Measurements from ENCODE around the gene KLHL10. TPM values are rescaled to one million over a fixed set of nuclear protein-coding genes. Genes with fewer than 3 reads are reported as not detected.

The KLHL10 gene
- total RNA-seq, 2 experiments from 2014 or later: not detected

DNA sequence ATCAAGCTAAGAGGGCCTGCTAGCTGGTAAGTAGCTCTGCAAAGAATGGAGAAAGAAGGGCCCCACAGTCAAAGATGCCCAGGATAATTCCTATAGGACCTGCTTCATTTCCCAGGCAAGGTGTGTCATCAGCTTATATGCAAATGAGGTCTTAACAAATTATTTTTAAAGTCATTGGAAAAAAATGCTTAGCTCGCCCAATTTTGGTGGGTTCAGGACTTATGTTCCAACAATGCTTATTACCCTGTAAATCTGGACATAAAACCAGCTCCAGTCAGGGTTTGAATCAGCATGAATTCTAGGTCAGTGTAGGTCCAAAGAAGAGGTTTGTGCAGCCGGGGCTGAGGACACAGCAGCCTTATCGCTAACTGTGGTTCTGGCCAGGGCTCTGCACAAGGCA is 55.8 kb downstream of the KLHL10 start:
- CTCF ChIA-PET: interaction anchor here (0.9 kb wide), 1 partner anchor 25 kb away, joined by 3 read pairs; the partner anchor contains the start of gene ACLY
- no peaks in the 10 kb centered on the region for H3K9me3 Mint-ChIP-seq
- H3K4me3 Mint-ChIP-seq: no peak overlapping the region
- no peak for DNase-seq
- no peak overlapping the region for H3K27ac Mint-ChIP-seq
- H3K4me1 Mint-ChIP-seq: no peaks in the 10 kb centered on the region
- peaks cover 70% of the 10 kb centered on the region for H3K36me3 Mint-ChIP-seq (ENCODE audit: low read depth)
- no peaks in the 10 kb centered on the region for H3K27me3 Mint-ChIP-seq
- POLR2A ChIA-PET: interaction anchor here (0.7 to 2.7 kb wide), 2 partner anchors 25 to 288 kb away, joined by 3 to 8 read pairs; partner anchors contain the start of genes ACLY and KCNH4

DNA sequence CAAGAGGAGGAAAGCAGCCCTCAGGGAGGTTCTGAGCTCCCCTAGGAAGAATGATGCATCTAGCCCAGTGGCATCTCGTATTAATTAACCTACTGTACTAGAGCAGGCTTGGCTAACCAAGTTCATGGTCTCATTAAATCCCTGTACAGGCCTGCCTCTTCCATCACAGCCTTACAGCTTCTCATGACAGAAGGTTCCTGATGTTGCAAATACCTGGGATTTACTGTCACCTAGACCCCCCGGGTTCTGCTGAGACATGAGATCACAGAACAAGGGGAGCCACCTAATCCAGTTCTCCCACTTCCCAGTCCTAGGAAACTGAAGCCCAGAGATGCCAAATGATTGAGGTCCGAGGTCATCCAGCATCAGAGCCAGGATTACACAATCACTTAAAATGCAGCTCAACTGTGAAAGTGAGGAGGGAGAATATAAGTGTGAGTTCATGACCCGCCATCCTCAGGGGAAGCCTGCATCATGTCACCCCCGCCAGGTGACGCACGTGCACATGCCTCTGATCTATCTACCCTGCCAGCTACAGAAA is 57.2 kb downstream of the KLHL10 start:
- CTCF ChIA-PET: interaction anchor here (0.7 to 1.0 kb wide), 2 partner anchors 36 to 38 kb away, joined by 3 read pairs; partner anchors contain the start of gene ODAD4
- Mint-ChIP-seq H3K9me3 (no peaks in the 10 kb centered on the region), H3K27me3 (no peaks in the 10 kb centered on the region), H3K4me3 (no peak overlapping the region), H3K27ac (no peak overlapping the region), H3K36me3 (ENCODE audit: low read depth) (peaks cover 71% of the 10 kb centered on the region), H3K4me1 (no peaks in the 10 kb centered on the region)
- POLR2A ChIA-PET: interaction anchor here (2.7 kb wide), 1 partner anchor 23 kb away, joined by 8 read pairs; the partner anchor contains the start of gene ACLY
- DNase-seq: no peak

DNA sequence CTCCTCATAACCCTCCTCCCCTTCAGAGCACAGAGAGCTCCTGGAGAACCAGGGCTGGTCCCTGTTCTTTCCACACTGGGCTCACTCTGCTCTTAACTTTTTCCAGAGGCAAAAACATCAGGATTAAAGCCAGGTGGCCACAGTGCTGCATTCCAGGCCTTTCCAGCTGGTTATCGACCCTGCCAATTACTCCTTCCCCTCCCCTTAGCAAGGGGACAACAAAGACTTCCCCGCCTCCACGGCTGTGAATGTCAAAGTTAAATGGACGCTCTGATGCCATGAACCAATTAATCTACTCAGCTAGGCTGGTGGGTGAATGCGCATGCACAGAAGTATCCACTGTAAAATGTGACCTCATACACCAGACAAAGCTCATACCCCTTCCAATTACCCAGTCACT is 58.0 kb downstream of the KLHL10 start:
- Mint-ChIP-seq H3K27ac (no peak overlapping the region), H3K27me3 (no peaks in the 10 kb centered on the region), H3K4me1 (no peaks in the 10 kb centered on the region), H3K36me3 (ENCODE audit: low read depth) (peaks cover 70% of the 10 kb centered on the region), H3K9me3 (no peaks in the 10 kb centered on the region), H3K4me3 (no peak overlapping the region)
- CTCF ChIA-PET: interaction anchor here (1.0 kb wide), 1 partner anchor 37 kb away, joined by 3 read pairs; no protein-coding TSS in a partner anchor
- POLR2A ChIA-PET: interaction anchor here (2.7 kb wide), 1 partner anchor 23 kb away, joined by 8 read pairs; the partner anchor contains the start of gene ACLY
- no peak for DNase-seq

DNA sequence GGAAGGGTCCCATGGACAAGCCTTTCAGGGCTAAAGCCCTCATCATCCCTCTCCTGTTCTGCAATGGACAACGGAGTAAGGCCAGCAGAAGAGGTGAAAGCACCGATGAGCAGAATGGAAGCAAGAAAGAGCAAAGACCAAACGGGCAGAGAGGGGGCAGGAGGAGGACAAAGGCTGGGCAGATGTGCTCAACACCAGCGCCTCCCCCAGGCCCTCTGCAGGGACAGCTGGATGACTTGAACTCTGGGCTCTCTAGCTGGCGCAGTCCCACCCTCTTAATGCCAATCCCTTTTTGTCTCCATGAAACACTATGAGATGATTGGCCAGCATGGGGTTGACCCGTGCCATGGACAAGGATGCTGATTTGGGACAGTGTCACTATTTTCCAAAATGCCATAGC is 59.1 kb downstream of the KLHL10 start:
- ChIA-PET CTCF (no interaction called here), POLR2A (no interaction called here)
- no peak overlapping the region for H3K27ac Mint-ChIP-seq
- DNase-seq: no peak
- H3K4me3 Mint-ChIP-seq: no peak overlapping the region
- H3K4me1 Mint-ChIP-seq: no peaks in the 10 kb centered on the region
- H3K9me3 Mint-ChIP-seq: no peaks in the 10 kb centered on the region
- no peaks in the 10 kb centered on the region for H3K27me3 Mint-ChIP-seq
- peaks cover 77% of the 10 kb centered on the region for H3K36me3 Mint-ChIP-seq (ENCODE audit: low read depth)

Other genes starting within 250 kb of the KLHL10 start
- not detected for gene KRT16, start 225.1 kb upstream of the KLHL10 start, total RNA-seq
- not detected for gene KRT17, start 213.2 kb upstream of the KLHL10 start, total RNA-seq
- gene EIF1, start 148.9 kb upstream of the KLHL10 start, total RNA-seq: 100 to 1,000 TPM; 933 to 950 TPM
- gene GAST, start 125.5 kb upstream of the KLHL10 start, total RNA-seq: not detected
- under 1 TPM; 0.05 TPM for gene HAP1, start 103.2 kb upstream of the KLHL10 start, total RNA-seq
- under 1 TPM; 0.35 to 0.45 TPM for gene JUP, start 51.1 kb upstream of the KLHL10 start, total RNA-seq
- 1 to 10 TPM; 1.8 to 1.9 TPM for gene P3H4, start 25.9 kb upstream of the KLHL10 start, total RNA-seq
- not detected for gene FKBP10, start 24.8 kb upstream of the KLHL10 start, total RNA-seq
- gene NT5C3B, start 1.6 kb upstream of the KLHL10 start, total RNA-seq: 10 to 100 TPM; 16.1 to 19.0 TPM
- gene KLHL11, start 27.6 kb downstream of the KLHL10 start, total RNA-seq: 10 to 100 TPM; 13.9 to 14.4 TPM
- gene ACLY, start 81.1 kb downstream of the KLHL10 start, total RNA-seq: 100 to 1,000 TPM; 177 to 183 TPM
- 1 to 10 TPM; 1.7 to 2.0 TPM for gene ODAD4, start 92.8 kb downstream of the KLHL10 start, total RNA-seq
- 10 to 100 TPM; 89.8 to 91.0 TPM for gene CNP, start 129.0 kb downstream of the KLHL10 start, total RNA-seq
- gene DNAJC7, start 179.6 kb downstream of the KLHL10 start, total RNA-seq: 10 to 100 TPM; 88.7 to 95.1 TPM
- gene NKIRAS2, start 182.3 kb downstream of the KLHL10 start, total RNA-seq: 10 to 100 TPM; 21.3 to 22.7 TPM
- gene C17orf113, start 212.8 kb downstream of the KLHL10 start, total RNA-seq: under 1 TPM in 1 of 2 experiments, not detected in 1; 0.05 TPM

All from activated CD4-positive, alpha-beta memory T cell treated with anti-CD3 and anti-CD28 coated beads, Interleukin-2, amount 10 ng/mL, durations not matched to agents 7 days and 5 days (primary cell).